PC-3 (cell line): ENCODE results near the gene PPP1R12A. TPM values are rescaled to one million over a fixed set of nuclear protein-coding genes. Genes with fewer than 3 reads are reported as not detected.

Experiments
- ATAC-seq: fragments of 200-7000 bp; cut with Tn5 transposase; 2 replicates; pipeline ENCODE4 v1.9.1; 2020; ENCODE audit warnings: mild to moderate bottlenecking, moderate library complexity
- BruUV-seq: library from RNA; stranded (reverse); fragments of 400-500 nt; replicated peaks from 2 replicates; lab custom pipeline; 2021; lab: Mats Ljungman, UMichigan
- CTCF ChIA-PET: fragments of 300-600 bp; sonication (Branson Sonifier 250); formaldehyde crosslinking; loops from one replicate; lab custom pipeline; 2022; ENCODE audit warnings: antibody characterized with exemption; lab: Charles Lee
- POLR2A ChIA-PET: fragments of 300-600 bp; sonication (Branson Sonifier 250); formaldehyde crosslinking; loops from one replicate; lab custom pipeline; 2022; ENCODE audit warnings: antibody characterized with exemption; ENCODE audit not compliant: unreplicated experiment; lab: Charles Lee
- DNase-seq: peaks from one replicate; pipeline ENCODE4 v3.0.0-alpha.2; 2015
- H2AFZ ChIP-seq: fragments of 300-600 bp; sonication (generic); 2 replicates; pipeline ENCODE4 v1.6.0; 2016; ENCODE audit warnings: antibody characterized with exemption, low read length
- H3F3A ChIP-seq: fragments of 300-600 bp; sonication (generic); one replicate; pipeline ENCODE4 v1.6.0; 2017; ENCODE audit warnings: antibody characterized with exemption, low read length, control low read depth, mild to moderate bottlenecking; ENCODE audit not compliant: unreplicated experiment
- H3K27ac ChIP-seq: fragments of 300-600 bp; sonication (generic); 2 replicates; pipeline ENCODE4 v1.5.1; 2016; ENCODE audit warnings: mild to moderate bottlenecking, low read length
- H3K27me3 ChIP-seq: fragments of 300-600 bp; sonication (generic); 2 replicates; pipeline ENCODE4 v1.6.1; 2016; ENCODE audit warnings: low read length, mixed read lengths
- H3K36me3 ChIP-seq: fragments of 300-600 bp; sonication (generic); 2 replicates; pipeline ENCODE4 v1.6.1; 2016; ENCODE audit warnings: low read depth, mixed run types, low read length, mixed read lengths
- H3K4me1 ChIP-seq: fragments of 300-600 bp; sonication (generic); 2 replicates; pipeline ENCODE4 v1.5.1; 2016; ENCODE audit warnings: low read length; ENCODE audit not compliant: insufficient read depth
- H3K4me2 ChIP-seq: fragments of 300-600 bp; sonication (generic); 2 replicates; pipeline ENCODE4 v1.6.0; 2016; ENCODE audit warnings: low read length
- H3K4me3 ChIP-seq: fragments of 300-600 bp; sonication (generic); 2 replicates; pipeline ENCODE4 v1.5.1; 2016; ENCODE audit warnings: mild to moderate bottlenecking, low read length, mixed read lengths
- H3K79me2 ChIP-seq: fragments of 300-600 bp; sonication (generic); 2 replicates; pipeline ENCODE4 v1.6.1; 2017; ENCODE audit warnings: low read length, mixed read lengths
- H3K9ac ChIP-seq: fragments of 300-600 bp; sonication (generic); 2 replicates; pipeline ENCODE4 v1.6.0; 2016; ENCODE audit warnings: mild to moderate bottlenecking, low read length
- H3K9me2 ChIP-seq: fragments of 300-600 bp; sonication (generic); replicated peaks from 2 replicates; pipeline ENCODE4 v1.6.1; 2016; ENCODE audit warnings: mixed run types, low read length, mixed read lengths
- H3K9me3 ChIP-seq: fragments of 300-600 bp; sonication (generic); 2 replicates; pipeline ENCODE4 v1.6.1; 2016; ENCODE audit warnings: low read length, mixed read lengths
- H4K20me1 ChIP-seq: fragments of 300-600 bp; sonication (generic); 2 replicates; pipeline ENCODE4 v1.6.1; 2016; ENCODE audit warnings: low read length, mixed read lengths
- CTCF ChIP-seq: fragments of 300-600 bp; sonication (generic); conservative IDR thresholded peaks from 2 replicates; pipeline ENCODE4 v1.5.1; 2017; ENCODE audit warnings: antibody characterized with exemption, low read depth, mild to moderate bottlenecking, low read length
- EZH2 ChIP-seq: fragments of 300-600 bp; sonication (generic); IDR thresholded peaks from one replicate; pipeline ENCODE4 v1.6.1; 2017; ENCODE audit warnings: antibody characterized with exemption, mild to moderate bottlenecking, low read length; ENCODE audit not compliant: unreplicated experiment
- EZH2phosphoT487 ChIP-seq: fragments of 300-600 bp; sonication (generic); IDR thresholded peaks from 2 replicates; pipeline ENCODE4 v1.6.1; 2018; ENCODE audit warnings: mild to moderate bottlenecking, antibody characterized with exemption, low read length, borderline replicate concordance
- intact Hi-C: fragments of 100-400 bp; cut with micrococcal nuclease; formaldehyde crosslinking; loops from 2 replicates; pipeline ENCODE4 v1.9.0; 2023
- total RNA-seq: library from RNA; depleted of rRNA; stranded (reverse); fragments of >200 nt; gene quantifications from 2 replicates; pipeline ENCODE4 v1.2.3, GENCODE V29; 2014

The PPP1R12A gene
- total RNA-seq, 1 experiment from 2014 or later, result 43.2 TPM

- no peaks in the 10 kb centered on the region for H3K4me1 ChIP-seq
- no peak overlapping the region for H3K4me3 ChIP-seq
- H3K27me3 ChIP-seq, result no peaks in the 10 kb centered on the region
- peaks cover 94% of the 10 kb centered on the region for H3K79me2 ChIP-seq
- H3K4me2 ChIP-seq, result no peak overlapping the region
- DNase-seq (no peak), ATAC-seq (no peak)
- no peaks in the 10 kb centered on the region for H3K9me2 ChIP-seq
- H3K36me3 ChIP-seq, result no peaks in the 10 kb centered on the region
- no peaks in the 10 kb centered on the region for H3K9me3 ChIP-seq
- H3K9ac ChIP-seq, result no peak overlapping the region
- intact Hi-C loops, result no loop called here
- ChIA-PET CTCF (no interaction called here), POLR2A (no interaction called here)
- BruUV-seq, result no TSS peak
- TF ChIP-seq CTCF (no peak), EZH2phosphoT487 (no peak), EZH2 (no peak)
- H3K27ac ChIP-seq, result no peak overlapping the region
- H3F3A ChIP-seq, result no peaks in the 10 kb centered on the region
- no peak overlapping the region for H2AFZ ChIP-seq
- peaks cover 28% of the 10 kb centered on the region for H4K20me1 ChIP-seq
Measured at GRCh38 chr12:79916826-79917225, 18.1 kb downstream of the PPP1R12A start.

- Histone ChIP-seq H3K9me3 (no peaks in the 10 kb centered on the region), H3K79me2 (peaks cover 95% of the 10 kb centered on the region), H2AFZ (no peak overlapping the region), H3F3A (no peaks in the 10 kb centered on the region), H3K4me2 (no peak overlapping the region), H3K27me3 (no peaks in the 10 kb centered on the region), H3K9ac (no peak overlapping the region), H3K9me2 (no peaks in the 10 kb centered on the region), H3K4me1 (no peaks in the 10 kb centered on the region), H3K4me3 (no peak overlapping the region), H3K36me3 (no peaks in the 10 kb centered on the region), H4K20me1 (peaks cover 10% of the 10 kb centered on the region), H3K27ac (no peak overlapping the region)
- DNase-seq (peak; percentile 35), ATAC-seq (peak; percentile 35; the same call in 1 of the 2 replicates)
- ChIA-PET CTCF (interaction anchor here (0.5 kb wide), 1 partner anchor 319 kb away, joined by 4 read pairs; no protein-coding TSS in a partner anchor), POLR2A (no interaction called here)
- TF ChIP-seq EZH2 (no peak), CTCF (no peak), EZH2phosphoT487 (no peak)
- intact Hi-C loops, result no loop called here
- BruUV-seq, result no TSS peak
Measured at GRCh38 chr12:79911889-79912656, 22.8 kb downstream of the PPP1R12A start.

GRCh38 chr12:79908366-79908765 is 26.5 kb downstream of the PPP1R12A start:
- Histone ChIP-seq H3F3A (no peaks in the 10 kb centered on the region), H2AFZ (no peak overlapping the region), H3K9ac (no peak overlapping the region), H3K4me3 (no peak overlapping the region), H3K79me2 (peaks cover 94% of the 10 kb centered on the region), H3K36me3 (no peaks in the 10 kb centered on the region), H4K20me1 (peaks cover 10% of the 10 kb centered on the region), H3K9me3 (no peaks in the 10 kb centered on the region), H3K4me2 (no peak overlapping the region), H3K27ac (no peak overlapping the region), H3K27me3 (no peaks in the 10 kb centered on the region), H3K4me1 (no peaks in the 10 kb centered on the region), H3K9me2 (no peaks in the 10 kb centered on the region)
- no peak for ATAC-seq
- BruUV-seq, result no TSS peak
- CTCF ChIA-PET, result no interaction called here
- intact Hi-C loops, result no loop called here
- no peak for DNase-seq
- POLR2A ChIA-PET, result no interaction called here
- TF ChIP-seq EZH2 (no peak), CTCF (no peak)
